GM18526 (cell line): ENCODE data around the gene DRGX.

ENCODE experiments used
- POLR2A ChIP-seq: IDR thresholded peaks from 3 replicates; pipeline ENCODE4 v1.6.1; 2011; ENCODE audit not compliant: insufficient read length; ENCODE audit errors: extremely low read depth

Gene DRGX

DNA sequence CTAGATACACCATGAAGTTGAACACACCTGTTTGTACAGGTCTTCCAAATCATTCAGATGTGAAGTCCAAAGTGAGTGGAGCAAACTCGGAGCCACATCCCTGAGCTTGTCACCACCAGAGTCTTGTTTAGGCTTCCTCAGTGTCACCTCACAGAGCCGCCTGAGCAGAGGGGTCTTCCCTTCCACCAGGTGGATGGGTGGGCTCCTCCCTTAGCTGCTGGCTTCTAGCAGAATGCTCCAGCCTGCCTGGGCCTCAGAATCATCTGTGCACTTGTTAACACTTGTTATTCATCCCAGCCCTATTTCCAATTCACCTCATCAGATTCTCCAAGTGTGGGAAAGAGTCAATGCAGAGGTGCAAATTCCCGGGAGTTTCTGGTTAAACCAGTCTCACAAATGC, 64.5 kb downstream of the DRGX start:
- TF ChIP-seq POLR2A: no peak

DNA sequence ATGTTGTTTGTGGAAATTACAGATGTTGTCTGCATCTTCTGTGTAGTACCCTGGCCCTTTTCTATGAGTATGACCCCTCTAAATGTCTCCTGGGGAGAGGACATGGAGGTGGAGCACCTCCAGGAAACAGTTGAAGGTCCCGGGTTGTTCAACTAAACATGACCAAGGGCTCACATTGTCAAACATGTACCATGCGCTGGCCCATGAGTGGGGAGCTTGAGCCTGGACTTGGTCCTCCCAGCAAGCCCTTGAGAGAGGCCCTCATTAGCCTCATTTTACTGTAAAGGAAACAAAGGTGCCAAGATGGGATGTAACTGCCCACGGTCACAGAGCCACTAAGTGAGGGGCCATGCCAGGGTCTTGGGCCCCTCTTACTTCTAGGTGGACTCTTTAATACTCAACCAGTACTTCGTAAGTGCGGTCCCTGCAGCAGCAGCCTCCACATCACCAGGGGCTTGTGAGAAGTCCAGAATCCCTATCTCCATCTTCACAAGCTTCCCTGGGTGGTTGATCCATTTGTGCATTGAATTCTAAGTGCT, 65.7 kb downstream of the DRGX start:
- TF ChIP-seq POLR2A: no peak

DNA sequence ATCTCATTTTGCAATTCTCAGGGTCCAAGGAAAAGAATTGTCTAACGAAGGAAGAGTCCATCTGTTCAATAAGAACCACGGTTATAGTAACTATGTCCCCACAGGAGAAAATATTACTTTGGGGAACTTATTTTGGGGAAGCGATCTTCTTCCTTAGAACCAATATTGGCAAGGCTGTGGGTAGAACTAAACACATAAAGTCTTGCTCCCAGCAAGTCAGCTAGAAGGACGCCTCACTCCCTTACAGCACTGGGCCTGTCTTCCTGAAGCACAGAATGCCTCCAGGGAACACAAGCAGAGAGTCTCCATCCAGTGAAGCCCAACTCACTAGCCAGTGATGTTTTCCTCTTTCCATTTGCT, 66.8 kb downstream of the DRGX start:
- no peak for TF ChIP-seq POLR2A

DNA sequence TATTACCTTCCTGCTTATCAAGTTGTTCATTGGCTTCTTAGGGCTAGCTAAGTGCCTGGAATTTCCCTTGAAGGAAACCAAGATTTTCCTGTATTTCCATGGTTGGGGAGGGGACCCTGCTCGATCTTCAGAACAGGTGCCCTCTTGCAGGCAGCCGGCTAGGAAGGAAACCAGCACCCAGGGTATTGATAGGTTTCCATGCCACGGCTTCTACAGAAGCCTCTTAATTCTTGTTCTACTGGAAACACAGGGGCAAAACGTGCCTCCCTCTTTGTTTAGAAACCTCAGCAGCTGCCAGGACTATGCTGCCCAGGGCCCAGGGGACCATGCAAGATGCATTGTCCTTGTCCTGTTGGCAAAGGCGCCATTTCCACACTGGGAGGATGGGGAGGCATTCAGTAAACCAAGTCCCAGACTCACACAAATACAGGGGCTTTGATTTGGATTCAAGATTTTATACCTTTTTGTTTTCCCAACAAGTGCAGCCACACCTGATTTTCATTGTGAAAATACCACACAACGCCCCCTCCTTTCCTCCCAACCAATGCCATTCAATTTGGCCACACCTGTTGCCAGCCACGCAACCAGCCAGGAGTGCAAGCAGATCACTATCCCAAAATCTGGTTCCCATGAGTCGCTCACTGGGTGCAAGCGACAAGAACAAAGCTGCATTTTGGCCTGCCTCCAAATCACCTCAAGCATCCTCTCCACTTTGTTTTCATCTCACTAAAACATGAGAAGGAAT, 67.3 kb downstream of the DRGX start:
- no peak for TF ChIP-seq POLR2A

DNA sequence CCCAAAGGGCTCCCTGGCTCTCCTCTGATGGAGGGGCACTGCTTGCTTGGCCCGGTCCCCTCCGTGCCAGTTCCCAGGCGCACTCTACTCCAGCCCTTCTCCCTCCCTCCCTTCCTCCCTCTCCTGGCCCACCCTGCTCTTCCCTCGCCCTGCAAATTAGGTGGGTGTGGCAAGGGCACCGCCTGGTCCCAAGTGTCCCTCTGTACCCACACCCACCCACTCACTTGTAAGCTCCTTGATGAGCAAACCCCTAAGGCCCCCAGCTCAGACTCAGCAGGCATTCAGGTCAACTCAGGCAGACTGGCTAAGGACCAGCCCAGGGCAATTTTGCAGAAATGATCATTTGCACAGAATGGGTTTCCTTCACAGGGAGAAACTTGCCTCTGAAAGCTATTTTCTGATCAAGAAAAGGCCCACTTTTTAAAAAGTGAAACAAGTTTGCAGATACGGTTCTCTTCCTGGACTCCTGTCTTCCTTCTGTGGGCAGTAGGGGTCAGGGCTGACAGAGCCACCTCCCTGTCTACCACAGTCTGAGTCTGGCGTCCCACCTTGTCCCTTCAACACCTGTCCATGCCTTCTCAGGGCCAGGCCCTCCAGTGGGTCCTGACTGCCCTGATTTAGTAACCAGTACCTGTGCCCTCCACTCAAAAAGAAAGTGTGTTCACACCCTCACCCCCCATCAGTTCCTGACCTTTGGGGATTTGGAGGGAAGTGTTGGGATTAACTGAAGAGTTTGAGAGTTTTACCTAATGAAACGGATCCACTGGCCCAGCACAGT, 68.7 kb downstream of the DRGX start:
- no peak for TF ChIP-seq POLR2A

DNA sequence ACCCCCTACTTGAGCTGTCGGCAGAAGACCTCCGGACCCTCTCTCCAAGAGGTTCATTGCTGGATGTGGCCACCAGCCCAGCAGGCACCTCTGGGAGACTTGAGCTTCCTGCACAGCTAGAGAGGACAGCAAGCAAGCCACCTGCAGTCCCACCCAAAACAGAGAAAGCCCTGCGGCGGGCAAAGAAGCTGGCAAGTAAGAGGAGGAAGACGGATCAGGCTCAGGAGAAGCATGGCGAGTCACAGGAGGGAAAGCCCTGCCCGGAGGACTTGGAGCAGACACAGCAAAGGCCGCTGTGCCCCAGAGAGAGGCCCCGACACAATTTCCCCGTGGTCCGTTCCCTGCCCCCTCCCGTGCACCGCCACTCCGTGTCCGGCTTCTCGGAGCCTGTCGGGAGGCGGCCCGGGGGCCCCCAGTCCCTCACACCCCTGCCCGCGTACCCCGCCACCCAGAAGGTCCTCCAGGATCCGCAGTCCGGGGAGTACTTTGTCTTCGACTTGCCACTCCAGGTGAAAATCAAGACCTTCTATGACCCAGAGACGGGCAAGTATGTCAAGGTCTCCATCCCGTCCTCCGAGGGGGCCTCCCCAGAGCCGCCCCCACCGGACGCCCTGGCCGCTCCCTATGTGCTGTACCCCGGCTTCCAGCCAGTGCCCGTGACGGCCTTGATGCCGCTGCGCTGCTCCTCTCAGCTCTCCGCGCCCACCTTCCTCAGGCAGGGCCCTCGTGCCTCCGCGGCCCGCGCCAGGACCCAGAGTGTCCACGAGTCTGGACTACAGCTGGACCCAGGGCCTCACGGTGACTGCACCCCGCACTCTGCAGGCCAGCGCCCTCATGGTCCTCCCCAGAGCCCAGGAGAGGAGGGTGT, 69.7 kb downstream of the DRGX start:
- TF ChIP-seq POLR2A: no peak

DNA sequence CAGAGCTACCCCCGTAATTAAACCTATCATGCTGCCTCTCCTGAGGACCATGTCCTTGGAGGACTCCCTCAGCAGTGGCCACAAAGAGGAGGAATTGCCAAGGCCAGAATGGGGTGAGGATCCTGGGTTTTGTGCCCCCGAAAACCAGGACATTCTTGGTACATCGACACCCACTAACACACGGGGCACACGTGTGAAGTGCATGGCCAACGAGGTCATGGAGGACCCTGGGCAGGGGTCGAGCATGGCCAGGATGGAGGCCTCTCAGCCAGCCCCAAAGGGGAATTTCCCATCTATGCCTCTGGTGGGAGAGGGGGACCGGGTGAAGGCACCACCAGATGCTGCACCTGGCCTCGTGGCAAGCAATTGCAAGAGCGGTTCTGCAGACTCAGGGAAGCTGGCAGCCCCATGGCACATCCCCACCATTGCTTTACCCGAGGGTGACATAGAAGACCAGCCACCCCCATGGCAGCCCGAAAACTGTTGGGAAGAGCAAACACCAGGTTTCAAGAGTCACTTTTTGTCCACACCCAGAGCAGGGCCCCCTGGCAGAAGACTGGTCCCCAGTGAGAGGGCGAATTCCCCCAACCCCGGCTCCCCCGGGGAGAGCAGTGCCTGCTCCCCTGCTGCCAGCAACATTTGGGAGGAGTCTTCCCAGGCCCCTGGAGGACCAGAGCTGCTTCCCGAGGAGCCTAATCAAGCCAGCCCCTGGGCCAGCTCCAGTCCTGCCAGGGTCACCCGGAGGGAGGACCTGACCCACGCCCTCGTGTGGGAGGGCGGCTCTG, 70.6 kb downstream of the DRGX start:
- TF ChIP-seq POLR2A: no peak

DNA sequence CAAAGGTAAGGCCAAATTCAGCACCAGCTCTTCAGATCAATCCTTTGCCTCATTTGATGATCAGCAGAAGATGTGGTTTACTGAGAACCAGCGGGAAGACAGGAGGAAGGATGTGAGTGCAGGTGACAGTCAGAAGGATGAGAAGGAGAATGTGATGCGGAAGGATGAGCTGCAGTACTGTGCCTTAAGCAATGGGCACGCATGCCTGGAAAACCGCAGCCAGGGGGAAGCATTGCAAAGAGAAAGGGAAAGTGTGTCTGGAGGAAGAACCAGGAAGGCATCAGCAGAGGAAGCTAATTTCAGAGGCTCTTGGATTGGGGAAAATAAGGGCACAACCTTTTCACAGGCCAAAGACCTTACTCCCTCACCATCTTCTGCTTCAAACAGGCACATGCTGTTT, 71.2 kb downstream of the DRGX start:
- no peak for TF ChIP-seq POLR2A

DNA sequence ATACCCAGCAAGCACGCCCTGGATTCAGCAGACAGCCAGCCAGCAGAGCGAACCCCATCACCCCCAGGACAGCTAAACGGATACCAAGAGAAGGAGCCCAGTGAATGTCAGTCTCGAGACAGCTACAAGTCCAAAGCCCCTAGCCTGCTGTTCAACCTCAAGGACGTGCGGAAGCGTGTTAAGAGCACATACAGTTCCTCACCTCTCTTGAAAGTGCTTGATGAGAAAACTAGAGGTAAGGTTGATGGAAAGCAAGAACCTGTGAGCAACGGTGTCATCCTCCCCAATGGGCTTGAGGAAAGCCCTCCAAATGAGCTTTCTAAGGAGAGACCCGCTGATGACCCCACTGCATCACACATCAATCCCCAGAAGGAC, 72.0 kb downstream of the DRGX start:
- no peak for TF ChIP-seq POLR2A

DNA sequence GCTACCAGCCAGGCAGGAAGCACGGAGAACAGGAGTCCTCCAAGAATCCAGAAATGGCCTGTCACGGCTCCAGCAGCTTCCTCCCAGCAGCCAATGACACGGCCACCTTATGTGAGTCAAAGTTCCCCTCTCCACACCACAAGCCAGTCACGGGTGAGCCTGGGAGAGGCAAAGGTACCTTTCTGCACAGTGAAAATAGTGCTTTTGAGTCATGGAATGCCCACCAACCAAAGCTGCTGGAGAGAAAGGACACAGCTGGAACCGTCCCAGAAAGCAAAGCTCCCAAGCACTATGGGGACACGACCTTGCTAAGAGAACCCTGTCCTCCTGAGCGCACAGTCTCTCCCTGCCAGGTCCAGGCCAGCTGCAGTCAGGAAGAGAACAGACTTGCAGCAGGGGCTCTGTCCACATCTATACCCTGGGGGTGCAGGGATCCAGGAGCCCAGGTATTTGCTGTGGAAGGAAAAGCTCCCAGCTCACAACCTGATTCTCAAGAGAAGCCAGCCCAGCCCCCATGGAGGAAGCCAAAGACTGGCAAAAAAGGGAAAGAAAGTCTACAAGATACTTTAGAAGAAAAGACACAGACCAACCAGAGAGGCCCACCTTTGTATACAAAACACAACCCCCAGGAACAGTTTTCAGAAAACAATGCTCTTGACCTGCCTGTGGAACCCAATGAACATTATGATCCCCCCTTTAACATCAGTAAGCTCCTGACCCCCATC, 72.6 kb downstream of the DRGX start:
- no peak for TF ChIP-seq POLR2A

DNA sequence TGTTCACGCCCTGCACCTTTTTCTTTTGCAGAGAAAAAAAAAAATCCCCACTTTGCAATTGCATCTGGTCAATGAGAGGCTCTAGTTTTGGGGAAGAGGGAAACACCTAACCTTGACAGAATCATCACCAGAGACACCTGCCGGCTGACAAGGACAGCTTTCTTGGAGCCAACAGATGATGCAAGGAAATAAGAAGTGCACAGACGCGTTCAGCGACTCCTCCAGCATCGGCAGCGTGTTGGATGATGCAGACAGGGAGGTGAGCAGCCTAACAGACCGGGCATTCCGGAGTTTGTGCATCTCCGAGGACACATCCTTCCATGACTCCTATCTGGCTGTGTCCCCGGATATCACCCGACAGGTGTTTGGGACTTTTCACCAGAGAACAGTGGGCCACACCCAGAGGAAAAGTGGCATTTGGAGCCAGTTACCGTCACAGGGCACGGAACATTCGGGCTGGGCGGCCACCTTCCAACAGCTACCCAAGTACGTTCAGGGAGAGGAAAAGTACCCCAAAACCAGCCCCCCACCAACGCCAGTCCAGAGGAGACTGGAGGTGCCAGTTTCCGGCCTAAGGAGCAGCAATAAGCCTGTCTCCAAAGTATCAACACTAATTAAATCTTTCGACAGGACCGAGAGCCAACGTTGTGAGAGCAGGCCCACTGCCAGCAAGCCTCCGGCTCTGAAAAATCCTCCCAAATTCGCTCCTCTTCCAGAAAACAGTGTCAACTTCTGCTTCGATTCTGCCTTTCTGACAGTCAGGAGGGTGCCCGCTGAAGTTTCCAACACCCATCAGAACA, 73.3 kb downstream of the DRGX start:
- TF ChIP-seq POLR2A: no peak

DNA sequence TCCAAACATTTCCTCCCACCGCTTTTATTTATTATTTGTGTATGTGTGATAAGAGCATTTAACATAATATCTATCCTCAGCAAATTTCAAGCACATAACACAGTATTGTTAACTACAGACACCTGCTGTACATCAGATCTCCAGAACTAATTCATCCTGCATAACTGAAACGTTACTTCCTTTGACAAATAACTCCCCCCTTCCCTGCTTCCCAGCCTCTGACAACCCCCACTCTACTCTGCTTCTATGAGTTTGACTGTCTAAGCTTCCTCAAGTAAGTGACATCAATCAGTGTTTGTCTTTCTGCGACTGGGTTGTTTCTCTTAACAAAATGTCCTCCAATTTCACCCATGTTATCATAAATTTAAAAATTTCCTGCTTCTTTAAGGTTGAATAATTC, 74.9 kb downstream of the DRGX start:
- no peak for TF ChIP-seq POLR2A

DNA sequence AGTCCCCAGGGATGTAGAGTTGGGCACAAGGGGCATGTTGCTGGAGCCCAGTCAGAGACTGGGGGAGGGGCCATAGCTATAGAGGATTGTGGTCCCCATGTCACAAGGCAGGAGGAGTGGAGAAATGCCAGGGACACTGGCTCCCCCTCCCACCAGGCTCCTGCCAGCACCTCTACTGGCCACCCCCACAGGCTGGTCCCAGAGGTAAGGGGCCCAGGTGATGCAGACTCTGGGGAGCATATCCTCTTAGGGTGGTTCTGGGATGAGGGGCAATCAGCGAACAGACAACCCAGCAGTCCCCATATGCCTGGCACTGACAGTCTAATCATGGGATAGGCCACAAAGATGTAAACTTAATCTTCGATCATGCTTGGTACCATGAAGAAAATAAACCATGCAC, 75.7 kb downstream of the DRGX start:
- no peak for TF ChIP-seq POLR2A

DNA sequence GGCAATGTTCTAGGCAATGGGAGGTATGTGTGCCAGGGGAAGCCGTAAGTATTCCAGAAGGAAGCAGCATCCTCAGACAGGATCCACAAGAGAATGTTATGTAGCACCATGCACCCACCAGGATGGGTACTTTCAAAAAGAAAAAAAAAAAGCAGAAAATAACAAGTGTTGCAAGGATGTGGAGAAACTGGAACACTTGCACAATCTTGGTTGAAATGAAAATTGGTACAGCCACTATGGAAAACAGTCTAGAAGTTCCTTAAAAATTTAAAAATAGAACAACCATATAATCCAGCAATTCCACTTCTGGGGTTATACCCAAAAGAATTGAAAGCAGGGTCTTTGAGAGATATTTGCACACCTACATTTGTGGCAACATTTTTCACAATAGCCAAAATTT, 76.7 kb downstream of the DRGX start:
- TF ChIP-seq POLR2A: no peak

DNA sequence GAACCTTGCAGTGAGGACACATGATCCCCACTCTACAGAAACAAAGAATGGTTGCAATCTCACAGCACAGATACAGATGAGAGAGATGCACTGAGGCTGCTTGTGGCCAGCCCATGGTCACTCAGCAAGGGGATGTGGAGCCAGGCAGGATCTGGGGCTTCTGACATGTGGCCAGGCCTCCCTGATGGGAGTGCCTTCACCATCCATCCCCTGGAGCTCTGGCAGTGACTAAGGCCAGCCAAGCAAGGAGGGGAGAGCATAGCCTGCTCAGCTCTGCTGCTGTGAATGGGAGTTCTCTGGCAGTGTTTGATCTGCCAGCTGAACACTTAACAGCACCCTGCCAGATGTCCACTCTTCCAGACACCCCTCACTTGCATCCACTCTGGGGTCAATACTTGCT, 77.1 kb downstream of the DRGX start:
- no peak for TF ChIP-seq POLR2A
